Activated T-helper 2 cell treated with anti-CD3 and anti-CD28 coated beads, Interferon-gamma antibody, Interleukin-2, Interleukin-4, amounts not matched to agents 10 μg/mL and 5 μg/mL and 100 μg/mL, durations not matched to agents 14 hours and 24 hours and 36 hours (primary cell): Measurements from ENCODE around the gene CCT8. TPM values are rescaled to one million over a fixed set of nuclear protein-coding genes. Genes with fewer than 3 reads are reported as not detected.
"Not testable (repeated sequence)": the region's sequence is repeated elsewhere in the genome, so short reads cannot be mapped to it uniquely, and the experiment has no call there.

Source experiments
- DNase-seq: peaks from one replicate; pipeline ENCODE4 v3.0.0; 2021; ENCODE audit warnings: low spot score
- H3K27ac Mint-ChIP-seq: one replicate; pipeline ENCODE4 v1.8.0; 2021; ENCODE audit warnings: mixed read lengths
- H3K27me3 Mint-ChIP-seq: one replicate; pipeline ENCODE4 v1.8.0; 2021; ENCODE audit warnings: low read depth, mixed read lengths
- H3K36me3 Mint-ChIP-seq: one replicate; pipeline ENCODE4 v1.8.0; 2021; ENCODE audit warnings: low read depth, mixed read lengths
- H3K4me1 Mint-ChIP-seq: one replicate; pipeline ENCODE4 v1.8.0; 2021; ENCODE audit warnings: low read depth, mixed read lengths
- H3K4me3 Mint-ChIP-seq: one replicate; pipeline ENCODE4 v1.8.0; 2021; ENCODE audit warnings: low read depth, mild to moderate bottlenecking, moderate library complexity, mixed read lengths
- H3K9me3 Mint-ChIP-seq: one replicate; pipeline ENCODE4 v1.8.0; 2021; ENCODE audit warnings: mixed read lengths
- intact Hi-C: fragments of 100-400 bp; cut with micrococcal nuclease; formaldehyde crosslinking; loops from one replicate; pipeline ENCODE4 v1.15.1; 2023
- total RNA-seq: library from RNA; stranded (reverse); gene quantifications from 2 replicates; pipeline ENCODE4 v1.2.3, GENCODE V29; 2022

Gene CCT8
- total RNA-seq, 1 donor from 2014 or later: 387 TPM

- H3K4me1 Mint-ChIP-seq: peaks cover 30% of the 10 kb centered on the region
- no peaks in the 10 kb centered on the region for H3K9me3 Mint-ChIP-seq
- intact Hi-C loops: loop anchor here (5.0 to 10.0 kb wide), 3 partner anchors 71 to 564 kb away; no protein-coding TSS in a partner anchor
- H3K27ac Mint-ChIP-seq: no peak overlapping the region
- peaks cover 9% of the 10 kb centered on the region for H3K36me3 Mint-ChIP-seq
- no peak for DNase-seq
- no peak overlapping the region for H3K4me3 Mint-ChIP-seq
- peaks cover 5% of the 10 kb centered on the region for H3K27me3 Mint-ChIP-seq
Observed at GRCh38 chr21:29091033-29091432, 17.6 kb upstream of the CCT8 start.

GRCh38 chr21:29085106-29085752 lies 11.8 kb upstream of the CCT8 start:
- H3K27ac Mint-ChIP-seq: no peak overlapping the region
- DNase-seq: no peak
- peaks cover 12% of the 10 kb centered on the region for H3K4me1 Mint-ChIP-seq
- H3K4me3 Mint-ChIP-seq: no peak overlapping the region
- H3K9me3 Mint-ChIP-seq: no peaks in the 10 kb centered on the region
- H3K27me3 Mint-ChIP-seq: no peaks in the 10 kb centered on the region
- H3K36me3 Mint-ChIP-seq: peaks cover 3% of the 10 kb centered on the region
- intact Hi-C loops: no loop called here

GRCh38 chr21:29084372-29084771 lies 10.9 kb upstream of the CCT8 start:
- Mint-ChIP-seq H3K36me3 (peaks cover 4% of the 10 kb centered on the region), H3K4me1 (peaks cover 17% of the 10 kb centered on the region), H3K27me3 (no peaks in the 10 kb centered on the region), H3K4me3 (no peak overlapping the region), H3K9me3 (no peaks in the 10 kb centered on the region), H3K27ac (no peak overlapping the region)
- intact Hi-C loops: no loop called here
- no peak for DNase-seq

- Mint-ChIP-seq H3K4me1 (peaks cover 26% of the 10 kb centered on the region), H3K9me3 (no peaks in the 10 kb centered on the region), H3K36me3 (peaks cover 8% of the 10 kb centered on the region), H3K4me3 (no peak overlapping the region), H3K27ac (no peak overlapping the region), H3K27me3 (no peaks in the 10 kb centered on the region)
- intact Hi-C loops: no loop called here
- DNase-seq: no peak
Observed at GRCh38 chr21:29083306-29083705, 9.9 kb upstream of the CCT8 start.

GRCh38 chr21:29082046-29082815 lies 8.8 kb upstream of the CCT8 start:
- Mint-ChIP-seq H3K27ac (no peak overlapping the region), H3K27me3 (no peaks in the 10 kb centered on the region), H3K4me3 (no peak overlapping the region), H3K4me1 (peaks cover 28% of the 10 kb centered on the region), H3K9me3 (no peaks in the 10 kb centered on the region), H3K36me3 (peaks cover 8% of the 10 kb centered on the region)
- no peak for DNase-seq
- intact Hi-C loops: no loop called here

GRCh38 chr21:29080454-29080941 lies 7.0 kb upstream of the CCT8 start:
- Mint-ChIP-seq H3K36me3 (peaks cover 11% of the 10 kb centered on the region), H3K4me3 (peak overlapping the region; percentile 27), H3K9me3 (no peaks in the 10 kb centered on the region), H3K4me1 (peaks cover 41% of the 10 kb centered on the region), H3K27me3 (no peaks in the 10 kb centered on the region), H3K27ac (peak overlapping the region; percentile 59)
- intact Hi-C loops: no loop called here
- DNase-seq: no peak

- Mint-ChIP-seq H3K27me3 (no peaks in the 10 kb centered on the region), H3K9me3 (no peaks in the 10 kb centered on the region), H3K4me1 (peaks cover 45% of the 10 kb centered on the region), H3K4me3 (peak overlapping the region; percentile 34), H3K27ac (peak overlapping the region; percentile 83), H3K36me3 (peaks cover 11% of the 10 kb centered on the region)
- intact Hi-C loops: loop anchor here (2.0 to 5.0 kb wide), 2 partner anchors 118 to 294 kb away; no protein-coding TSS in a partner anchor
- no peak for DNase-seq
Observed at GRCh38 chr21:29078869-29079767, 5.7 kb upstream of the CCT8 start.

GRCh38 chr21:29077651-29078090 lies 4.2 kb upstream of the CCT8 start:
- Mint-ChIP-seq H3K4me1 (peaks cover 52% of the 10 kb centered on the region), H3K9me3 (no peaks in the 10 kb centered on the region), H3K27ac (peak overlapping the region; percentile 93), H3K36me3 (peaks cover 20% of the 10 kb centered on the region), H3K4me3 (peak overlapping the region; percentile 80), H3K27me3 (no peaks in the 10 kb centered on the region)
- intact Hi-C loops: loop anchor here (2.0 to 5.0 kb wide), 2 partner anchors 120 to 295 kb away; no protein-coding TSS in a partner anchor
- DNase-seq: no peak

GRCh38 chr21:29076731-29077640 lies 3.5 kb upstream of the CCT8 start:
- peak overlapping the region; percentile 82 for H3K4me3 Mint-ChIP-seq
- H3K27me3 Mint-ChIP-seq, H3K9me3 Mint-ChIP-seq: not testable (repeated sequence)
- H3K4me1 Mint-ChIP-seq: peaks cover 57% of the 10 kb centered on the region
- DNase-seq: peak; percentile 79
- intact Hi-C loops: loop anchor here (5.0 kb wide), 1 partner anchor 120 kb away; no protein-coding TSS in a partner anchor
- H3K27ac Mint-ChIP-seq: peak overlapping the region; percentile 93
- peaks cover 27% of the 10 kb centered on the region for H3K36me3 Mint-ChIP-seq

- peak overlapping the region; percentile 82 for H3K4me3 Mint-ChIP-seq
- peak overlapping the region; percentile 91 for H3K27ac Mint-ChIP-seq
- H3K36me3 Mint-ChIP-seq: peaks cover 33% of the 10 kb centered on the region
- DNase-seq: no peak
- H3K9me3 Mint-ChIP-seq: no peaks in the 10 kb centered on the region
- no peaks in the 10 kb centered on the region for H3K27me3 Mint-ChIP-seq
- intact Hi-C loops: loop anchor here (5.0 kb wide), 1 partner anchor 121 kb away; no protein-coding TSS in a partner anchor
- peaks cover 58% of the 10 kb centered on the region for H3K4me1 Mint-ChIP-seq
Observed at GRCh38 chr21:29075706-29076466, 2.4 kb upstream of the CCT8 start.

- H3K4me3 Mint-ChIP-seq: peak overlapping the region; percentile 58
- peaks cover 36% of the 10 kb centered on the region for H3K36me3 Mint-ChIP-seq
- H3K4me1 Mint-ChIP-seq: peaks cover 52% of the 10 kb centered on the region
- intact Hi-C loops: loop anchor here (5.0 kb wide), 2 partner anchors 123 to 1643 kb away; partner anchors contain the start of gene KRTAP21-3
- no peak for DNase-seq
- no peaks in the 10 kb centered on the region for H3K27me3 Mint-ChIP-seq
- no peaks in the 10 kb centered on the region for H3K9me3 Mint-ChIP-seq
- H3K27ac Mint-ChIP-seq: peak overlapping the region; percentile 69
Observed at GRCh38 chr21:29074783-29075182, 1.3 kb upstream of the CCT8 start.
